GM19455 (cell line): ENCODE results near the gene TSPAN33.
"Not testable (repeated sequence)": the region's sequence is repeated elsewhere in the genome, so short reads cannot be mapped to it uniquely, and the experiment has no call there.

ENCODE experiments used
- ATAC-seq: cut with Tn5 transposase; IDR thresholded peaks from one replicate; pipeline ENCODE4 v1.9.1; 2021; ENCODE audit not compliant: unreplicated experiment

TSPAN33 gene

GRCh38 chr7:129169686-129170440, 25.4 kb downstream of the TSPAN33 start:
- ATAC-seq: peak; percentile 82

- no peak for ATAC-seq
Observed at GRCh38 chr7:129170441-129171021, 26.0 kb downstream of the TSPAN33 start.

- ATAC-seq: not testable (repeated sequence)
Observed at GRCh38 chr7:129173861-129174260, 29.4 kb downstream of the TSPAN33 start.

GRCh38 chr7:129176916-129177710, 32.6 kb downstream of the TSPAN33 start:
- ATAC-seq: no peak

GRCh38 chr7:129184981-129185670, 40.6 kb downstream of the TSPAN33 start:
- ATAC-seq: no peak

- ATAC-seq: no peak
Observed at GRCh38 chr7:129186749-129187260, 42.3 kb downstream of the TSPAN33 start.

- no peak for ATAC-seq
Observed at GRCh38 chr7:129187681-129188371, 43.3 kb downstream of the TSPAN33 start.

GRCh38 chr7:129188372-129188891, 43.9 kb downstream of the TSPAN33 start, which contains the start of gene SMO:
TSS of gene SMO (plus strand) at chr7:129188633. CDS start at chr7:129189152, 519 bp downstream.
- ATAC-seq: no peak

- no peak for ATAC-seq
Observed at GRCh38 chr7:129188892-129189660, 44.6 kb downstream of the TSPAN33 start.

GRCh38 chr7:129189661-129190310, 45.3 kb downstream of the TSPAN33 start:
- ATAC-seq: no peak

- ATAC-seq: no peak
Observed at GRCh38 chr7:129191272-129191671, 46.8 kb downstream of the TSPAN33 start.

- no peak for ATAC-seq
Observed at GRCh38 chr7:129193892-129194291, 49.4 kb downstream of the TSPAN33 start.

GRCh38 chr7:129197771-129198170, 53.3 kb downstream of the TSPAN33 start:
- ATAC-seq: no peak

GRCh38 chr7:129199406-129199805, 54.9 kb downstream of the TSPAN33 start:
- no peak for ATAC-seq

GRCh38 chr7:129202058-129202777, 57.7 kb downstream of the TSPAN33 start:
- no peak for ATAC-seq

GRCh38 chr7:129203050-129203741, 58.7 kb downstream of the TSPAN33 start:
- ATAC-seq: no peak

- no peak for ATAC-seq
Observed at GRCh38 chr7:129205126-129205818, 60.8 kb downstream of the TSPAN33 start.
